Medulla oblongata (tissue), 1 donor: ENCODE measurements around the gene SPNS2.

Experiments
- DNase-seq: peaks from one replicate; pipeline ENCODE4 v3.0.0-alpha.2; 2015; ENCODE audit errors: extremely low spot score

The SPNS2 gene

GRCh38 chr17:4480929-4481898 is 17.5 kb upstream of the SPNS2 start:
- DNase-seq, result no peak

DNA sequence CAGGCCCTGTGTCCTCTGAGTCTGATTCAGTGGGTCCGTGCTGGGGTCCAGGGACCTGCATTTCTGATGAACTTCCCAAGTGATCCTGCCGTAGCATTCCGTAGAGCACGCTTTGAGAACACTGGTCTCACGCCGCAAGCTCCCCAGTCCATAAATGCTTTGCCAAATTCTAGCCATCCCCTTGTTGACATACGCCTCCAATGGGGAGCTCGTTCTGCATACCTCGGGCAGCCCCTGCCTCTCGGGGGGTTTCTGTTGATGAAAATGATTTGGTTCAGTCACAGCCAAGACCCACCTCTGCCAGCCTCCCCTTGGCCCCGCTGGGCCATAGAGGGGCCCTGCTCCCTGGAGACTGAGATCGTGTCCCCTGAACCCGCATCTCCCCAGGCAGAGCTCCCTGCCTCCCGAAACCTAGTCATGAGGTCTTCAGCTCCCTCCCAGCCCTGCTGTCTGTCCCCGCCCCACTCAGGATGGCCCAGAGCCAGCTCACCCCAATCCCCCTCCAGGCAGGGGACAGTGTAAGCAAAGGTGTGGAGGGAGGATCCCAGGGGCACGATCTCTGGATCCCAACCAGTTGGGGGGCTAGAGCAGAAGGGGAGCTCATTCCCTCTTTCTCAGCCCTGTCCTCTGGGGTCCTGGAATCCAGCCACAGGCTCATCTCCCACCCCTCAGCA is 16.2 kb upstream of the SPNS2 start:
- no peak for DNase-seq

DNA sequence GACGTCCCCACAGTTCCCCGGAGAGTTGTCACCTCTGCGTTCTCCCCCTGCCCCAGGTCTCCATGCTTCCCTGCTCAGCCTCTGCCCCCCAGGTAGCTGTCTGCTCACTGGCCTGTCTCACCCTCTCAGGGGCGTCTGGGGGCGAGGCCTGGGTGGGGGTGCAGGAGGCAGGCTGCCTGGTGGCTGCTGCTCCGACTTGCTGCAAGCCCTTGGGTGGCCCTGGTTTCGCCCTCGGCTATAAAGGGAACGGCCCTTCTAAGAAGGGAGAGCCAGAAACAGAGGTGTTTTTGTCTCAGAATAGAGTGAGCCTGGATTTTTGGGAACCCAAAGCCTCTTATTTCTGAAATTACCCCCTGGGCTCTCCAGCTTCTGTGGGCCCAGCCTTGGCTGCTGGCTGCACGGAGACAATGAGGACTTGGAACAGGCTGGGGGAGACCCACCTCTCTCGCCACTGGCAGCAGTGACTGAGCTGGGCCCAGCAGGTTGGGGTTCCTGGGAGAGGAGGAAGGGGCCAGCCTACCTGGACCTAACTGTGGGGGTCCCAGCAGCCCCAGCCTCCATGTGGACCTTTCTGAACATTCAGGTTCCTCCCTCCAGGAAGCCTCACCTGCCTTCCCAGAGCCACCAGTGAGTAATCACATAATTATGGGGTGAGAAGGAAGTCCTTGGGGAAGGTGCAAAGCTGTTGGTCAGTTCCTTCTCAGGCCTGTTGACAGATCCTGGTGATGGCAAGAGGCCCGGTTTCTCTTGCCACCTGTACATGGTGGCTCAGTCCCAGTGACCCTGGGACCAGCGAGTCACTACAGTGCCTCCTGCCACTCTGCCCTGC is 15.5 kb upstream of the SPNS2 start:
- DNase-seq, result no peak

DNA sequence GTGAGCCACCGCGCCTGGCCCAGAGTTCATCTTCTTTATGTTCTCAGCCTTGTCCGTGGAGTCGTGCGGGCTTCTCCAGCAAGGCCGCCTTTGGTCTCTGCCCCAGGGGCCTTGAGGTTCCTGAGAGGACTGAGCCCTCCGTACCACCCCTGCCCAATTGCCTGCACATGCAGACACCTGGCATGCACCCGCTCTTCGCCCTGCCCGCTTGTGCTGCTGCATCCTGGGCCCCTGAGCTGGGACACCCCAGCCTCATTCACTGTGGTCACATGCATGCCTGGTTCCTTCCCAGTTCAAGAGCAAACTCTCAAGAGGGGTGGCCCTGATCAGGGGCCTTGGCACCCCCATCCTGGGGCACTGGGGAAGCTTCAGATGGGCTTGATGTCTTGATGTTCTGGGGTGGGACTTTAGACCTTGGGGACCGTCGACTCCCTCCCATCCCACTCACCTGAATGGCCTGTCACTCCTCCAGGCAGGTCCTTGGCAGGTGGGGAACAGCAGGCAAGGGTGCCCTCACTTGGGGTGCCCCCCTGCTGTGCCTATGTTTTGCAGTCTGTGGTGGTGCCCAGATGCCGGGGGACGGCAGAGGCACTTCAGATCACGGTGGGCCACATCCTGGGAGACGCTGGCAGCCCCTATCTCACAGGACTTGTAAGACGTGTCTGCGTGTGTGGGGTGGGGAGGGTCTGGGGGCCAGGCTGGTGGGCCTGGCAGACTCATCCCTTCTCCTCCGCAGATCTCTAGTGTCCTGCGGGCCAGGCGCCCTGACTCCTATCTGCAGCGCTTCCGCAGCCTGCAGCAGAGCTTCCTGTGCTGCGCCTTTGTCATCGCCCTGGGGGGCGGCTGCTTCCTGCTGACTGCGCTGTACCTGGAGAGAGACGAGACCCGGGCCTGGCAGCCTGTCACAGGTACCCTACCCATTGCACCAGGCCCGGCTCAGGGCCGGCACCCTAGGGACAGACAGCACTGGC is 12.7 kb upstream of the SPNS2 start:
- no peak for DNase-seq

DNA sequence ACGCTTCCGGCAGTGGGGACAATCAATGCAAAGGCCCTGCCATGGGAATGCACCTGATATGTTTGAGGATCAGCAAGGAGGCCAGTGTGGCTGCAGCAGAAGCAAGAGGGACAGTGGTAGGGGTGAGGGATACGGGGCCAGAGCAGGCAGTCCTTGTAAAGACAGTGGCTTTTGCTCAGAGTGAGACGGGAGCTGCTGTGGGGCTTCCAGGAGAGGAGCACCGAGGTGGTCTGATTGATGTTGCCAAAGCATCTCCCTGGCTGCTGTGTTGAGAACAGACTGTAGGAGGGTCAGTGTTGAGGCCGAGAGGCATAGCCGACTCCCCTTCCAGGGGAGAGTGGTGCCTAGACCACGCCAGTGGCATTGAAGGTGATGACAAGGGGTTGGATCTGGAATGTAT is 11.4 kb upstream of the SPNS2 start:
- no peak for DNase-seq

DNA sequence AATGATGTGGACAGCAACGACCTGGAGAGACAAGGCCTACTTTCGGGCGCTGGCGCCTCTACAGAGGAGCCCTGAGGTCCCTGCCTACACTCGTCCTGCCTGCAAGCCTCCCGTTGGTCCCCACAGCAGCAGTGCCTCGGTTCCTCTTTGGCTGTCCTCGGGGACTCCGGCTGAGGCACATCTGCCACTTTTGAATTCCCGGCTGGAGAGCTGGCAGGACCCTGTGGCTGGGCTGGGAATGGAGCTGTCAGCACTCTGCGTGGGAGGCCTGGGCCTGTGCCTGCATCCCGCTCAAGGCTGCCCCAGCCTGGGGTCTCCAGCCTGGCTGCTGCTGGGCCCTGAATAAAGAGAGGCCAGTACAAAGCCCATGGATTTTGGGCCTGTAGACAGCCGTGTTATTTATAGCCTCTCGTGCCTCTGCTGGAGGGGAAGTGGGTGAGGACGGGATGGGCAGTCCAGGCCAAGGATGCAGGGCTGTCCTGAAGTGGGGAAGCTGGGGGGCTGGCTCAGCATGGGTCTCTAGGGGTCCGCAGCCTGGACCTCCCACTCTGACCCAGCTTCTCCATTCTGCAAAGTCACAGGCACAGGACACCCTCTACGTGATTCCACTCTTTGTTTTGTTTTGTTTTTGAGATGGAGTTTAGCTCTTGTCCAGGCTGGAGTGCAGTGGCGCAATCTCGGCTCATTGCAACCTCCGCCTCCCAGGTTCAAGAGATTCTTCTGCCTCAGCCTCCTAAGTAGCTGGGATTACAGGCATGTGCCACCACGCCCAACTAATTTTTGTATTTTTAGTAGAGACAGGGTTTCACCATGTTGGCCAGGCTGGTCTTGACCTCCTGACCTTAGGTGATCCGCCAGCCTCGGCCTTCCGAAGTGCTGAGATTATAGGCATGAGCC is 10.6 kb upstream of the SPNS2 start:
- no peak for DNase-seq

DNA sequence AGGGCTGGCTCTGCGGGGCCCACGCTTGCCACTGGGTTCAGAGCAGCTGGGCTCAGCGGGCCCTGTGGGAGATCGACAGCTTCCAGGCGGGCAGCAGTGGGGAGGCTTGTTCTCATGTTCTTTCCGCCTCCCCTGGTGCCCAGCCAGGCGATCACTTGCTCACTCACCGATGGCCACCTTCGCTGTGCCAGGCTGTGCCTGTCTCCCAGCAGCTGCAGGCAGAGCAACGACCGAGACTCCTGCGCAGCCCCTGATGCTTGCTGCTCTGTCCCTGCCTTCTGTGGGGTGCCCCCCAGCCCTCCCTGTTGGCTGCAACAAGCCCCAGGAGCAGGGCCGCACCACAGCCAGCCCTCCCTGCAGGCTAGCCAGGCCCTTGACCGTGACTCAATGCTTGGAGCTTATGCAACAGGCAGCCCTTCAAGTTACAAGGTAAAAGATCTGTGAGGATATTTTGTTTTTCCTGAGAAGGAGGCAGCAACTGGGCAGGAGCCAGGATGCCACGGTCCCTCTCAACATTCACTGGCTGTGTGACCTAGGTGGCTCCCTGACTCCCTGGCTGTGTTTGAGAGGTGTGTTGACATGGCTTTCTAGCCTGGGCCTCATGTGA is 9.6 kb upstream of the SPNS2 start:
- no peak for DNase-seq

DNA sequence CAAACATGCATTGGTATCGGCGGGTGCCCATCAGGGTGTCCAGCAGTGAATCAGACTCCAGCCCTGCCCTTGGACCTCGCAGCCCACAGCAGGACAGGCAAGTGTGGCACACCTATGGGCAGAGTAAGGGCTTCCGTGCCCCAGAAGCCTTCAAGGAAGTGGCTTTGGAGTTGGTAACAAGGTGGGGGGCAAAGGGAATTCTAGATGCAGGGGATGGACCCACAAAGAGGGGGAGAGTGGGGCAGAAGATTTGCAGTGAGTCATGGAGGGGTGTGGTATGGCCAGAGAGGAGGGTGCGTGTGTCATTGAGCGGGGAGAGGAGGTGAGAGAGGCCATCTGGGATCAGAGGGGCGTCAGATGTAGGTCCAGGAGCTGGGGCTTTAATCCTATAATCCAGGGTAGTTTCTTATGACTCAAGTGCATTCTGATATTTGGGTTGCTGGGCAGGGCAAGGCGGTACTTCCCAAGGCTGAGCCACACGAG is 8.5 kb upstream of the SPNS2 start:
- no peak for DNase-seq

GRCh38 chr17:4490637-4491061 is 8.0 kb upstream of the SPNS2 start:
- DNase-seq, result no peak

- DNase-seq, result peak; percentile 35
Measured at GRCh38 chr17:4492721-4493561, 5.7 kb upstream of the SPNS2 start.

DNA sequence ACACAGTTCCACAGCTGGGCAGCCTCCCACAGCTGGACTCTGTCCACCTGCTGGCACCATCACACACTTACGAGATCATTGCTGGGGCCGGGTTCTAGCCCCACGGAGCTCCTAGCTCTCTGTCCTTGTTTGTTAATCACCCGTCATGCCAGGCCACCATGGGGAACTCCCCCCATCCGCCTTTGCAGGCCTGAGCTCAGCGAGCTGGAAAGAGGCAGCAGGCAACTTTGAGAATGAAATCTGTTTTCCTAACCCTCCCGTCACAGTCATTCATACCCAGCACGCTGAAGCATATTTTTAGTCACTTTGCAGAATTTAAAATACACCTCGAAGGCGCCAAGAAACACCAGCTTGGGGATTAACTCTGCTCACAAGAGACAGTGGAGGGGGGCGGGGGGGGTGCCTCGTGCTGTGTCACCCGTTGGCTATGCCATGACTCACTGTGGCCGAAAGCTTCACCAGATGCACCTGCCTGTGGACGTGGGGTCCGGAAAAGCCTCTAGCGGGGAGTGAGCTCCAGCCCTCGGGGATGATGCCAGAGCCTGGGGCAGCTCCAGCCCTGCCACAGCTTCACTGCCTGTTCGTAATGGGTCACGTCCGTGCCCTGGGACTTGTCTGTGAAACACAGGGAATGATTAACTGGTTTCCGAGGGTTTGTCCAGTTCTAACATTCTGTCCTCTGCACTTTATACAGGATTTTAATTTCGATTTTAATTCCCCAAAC is 1.4 kb upstream of the SPNS2 start:
- DNase-seq, result no peak

DNA sequence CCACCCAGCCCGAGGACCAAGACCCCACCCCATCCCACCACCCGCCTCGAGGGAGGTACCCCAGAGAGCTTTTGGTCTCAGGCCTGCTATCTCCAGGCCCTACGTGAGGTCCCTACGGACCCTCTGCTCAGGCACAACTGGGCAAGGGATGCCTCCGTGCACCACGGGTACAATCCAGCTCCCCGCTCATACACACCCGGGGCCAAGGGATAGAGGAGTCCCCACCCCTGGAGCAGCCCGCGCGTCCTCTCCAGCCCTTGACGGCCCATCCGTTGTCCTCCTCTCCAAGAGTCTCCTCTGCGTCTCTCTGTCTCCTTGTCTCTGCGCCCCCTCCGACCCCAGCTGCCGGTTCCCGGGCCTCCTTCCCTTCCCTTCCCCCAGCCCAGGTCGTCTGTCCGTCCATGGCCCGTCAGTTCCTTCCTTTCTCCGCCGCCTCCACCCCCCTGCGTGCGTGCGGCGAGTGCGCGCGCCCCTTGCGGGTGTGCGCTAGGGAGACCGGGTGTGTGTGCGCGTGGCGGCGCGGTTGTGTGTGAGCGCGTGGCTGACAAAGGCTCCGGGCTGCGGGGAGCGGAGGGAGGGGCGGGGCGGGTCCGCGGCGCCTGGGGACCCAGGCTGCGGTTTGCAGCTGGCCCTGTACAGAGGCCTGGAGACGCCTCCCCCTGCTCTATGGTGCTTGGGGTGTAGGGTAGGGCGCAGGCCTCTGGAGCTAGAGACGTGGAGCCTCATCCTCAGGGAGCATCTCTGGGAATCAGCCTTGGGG is 930 bp downstream of the SPNS2 start:
- DNase-seq, result peak; percentile 66

- no peak for DNase-seq
Measured at GRCh38 chr17:4500191-4500571, 1.5 kb downstream of the SPNS2 start.

GRCh38 chr17:4501295-4501949 is 2.7 kb downstream of the SPNS2 start:
- no peak for DNase-seq

DNA sequence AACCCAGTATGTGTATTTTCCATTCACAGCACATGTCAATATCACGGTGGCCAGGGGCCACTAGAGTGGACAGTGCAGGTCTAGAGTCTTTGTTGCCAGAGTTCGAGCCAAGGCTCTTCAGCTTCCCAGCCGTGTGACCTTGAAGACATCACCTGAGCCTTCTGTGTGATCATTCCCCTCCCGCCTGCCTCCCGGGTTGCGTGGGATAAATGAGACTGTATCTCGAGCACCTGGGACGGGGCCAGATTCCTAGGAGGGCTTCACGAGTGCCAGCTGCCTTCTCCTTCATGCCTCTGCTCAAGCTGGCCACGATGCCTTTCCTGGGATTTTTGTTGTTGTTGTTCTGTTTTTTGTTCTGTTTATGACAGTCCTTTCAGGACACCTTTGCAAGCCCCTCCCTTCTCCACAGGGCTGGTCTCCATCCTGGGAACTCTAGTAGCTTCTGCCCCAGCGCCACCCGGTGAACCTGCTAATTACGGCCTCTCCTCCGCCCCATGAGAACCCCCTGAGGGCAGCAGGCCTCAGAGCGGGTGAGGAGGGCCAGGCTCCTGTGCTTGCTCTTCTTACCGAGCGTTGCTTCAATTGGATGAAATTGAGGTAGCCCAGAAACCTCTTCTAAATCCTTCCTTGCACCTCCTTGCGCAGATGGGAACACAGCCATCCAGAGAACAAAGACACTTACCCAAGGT is 3.9 kb downstream of the SPNS2 start:
- DNase-seq, result no peak
